ENCODE measurements around the gene STAG2.

DNA sequence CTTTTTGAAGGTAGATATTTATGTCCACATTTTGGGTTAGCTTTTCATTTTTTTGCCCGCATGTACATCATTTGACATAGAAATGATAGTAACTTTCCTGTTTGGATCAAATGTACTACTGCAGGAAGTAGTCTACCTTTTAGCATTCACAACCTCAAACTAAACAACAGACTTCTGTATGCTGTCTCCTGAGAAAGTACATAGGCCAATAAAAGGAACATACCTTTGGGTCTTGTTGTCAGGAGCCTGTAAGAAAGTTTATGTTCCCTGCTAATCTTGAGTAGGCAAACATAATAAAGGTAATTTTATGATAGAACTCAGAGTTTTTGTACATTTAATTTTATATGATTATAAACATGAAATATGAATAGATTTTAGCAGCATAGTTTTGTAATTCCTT lies 54.2 kb downstream of the STAG2 start:
- TF ChIP-seq, protein P1, sequence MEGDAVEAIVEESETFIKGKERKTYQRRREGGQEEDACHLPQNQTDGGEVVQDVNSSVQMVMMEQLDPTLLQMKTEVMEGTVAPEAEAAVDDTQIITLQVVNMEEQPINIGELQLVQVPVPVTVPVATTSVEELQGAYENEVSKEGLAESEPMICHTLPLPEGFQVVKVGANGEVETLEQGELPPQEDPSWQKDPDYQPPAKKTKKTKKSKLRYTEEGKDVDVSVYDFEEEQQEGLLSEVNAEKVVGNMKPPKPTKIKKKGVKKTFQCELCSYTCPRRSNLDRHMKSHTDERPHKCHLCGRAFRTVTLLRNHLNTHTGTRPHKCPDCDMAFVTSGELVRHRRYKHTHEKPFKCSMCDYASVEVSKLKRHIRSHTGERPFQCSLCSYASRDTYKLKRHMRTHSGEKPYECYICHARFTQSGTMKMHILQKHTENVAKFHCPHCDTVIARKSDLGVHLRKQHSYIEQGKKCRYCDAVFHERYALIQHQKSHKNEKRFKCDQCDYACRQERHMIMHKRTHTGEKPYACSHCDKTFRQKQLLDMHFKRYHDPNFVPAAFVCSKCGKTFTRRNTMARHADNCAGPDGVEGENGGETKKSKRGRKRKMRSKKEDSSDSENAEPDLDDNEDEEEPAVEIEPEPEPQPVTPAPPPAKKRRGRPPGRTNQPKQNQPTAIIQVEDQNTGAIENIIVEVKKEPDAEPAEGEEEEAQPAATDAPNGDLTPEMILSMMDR (optimal IDR thresholded peaks at IDR 0.05 in 1 of 3, IDR thresholded peaks at IDR 0.05 in 1 of 3, conservative IDR thresholded peaks at IDR 0.05 in 1 of 3; ENCODE audit: extremely low read depth in 1 of 3, insufficient read depth in 2 of 3, low read length in 3 of 3): no peak
- no peak for TF ChIP-seq EZH2 (IDR thresholded peaks at IDR 0.05; ENCODE audit: low read length)

Data from keratinocyte (primary cell).